MM.1S (cell line): ENCODE measurements around the gene LRRC43.

ENCODE experiments used
- CTCF ChIP-seq: fragments of 300-600 bp; sonication (generic); IDR thresholded peaks from 2 replicates; pipeline ENCODE4 v1.5.1; 2016; ENCODE audit warnings: antibody characterized with exemption, low read length, mixed read lengths
- EZH2phosphoT487 ChIP-seq: fragments of 300-600 bp; sonication (generic); IDR thresholded peaks from 2 replicates; pipeline ENCODE4 v1.6.1; 2018; ENCODE audit warnings: antibody characterized with exemption, low read length

DNA sequence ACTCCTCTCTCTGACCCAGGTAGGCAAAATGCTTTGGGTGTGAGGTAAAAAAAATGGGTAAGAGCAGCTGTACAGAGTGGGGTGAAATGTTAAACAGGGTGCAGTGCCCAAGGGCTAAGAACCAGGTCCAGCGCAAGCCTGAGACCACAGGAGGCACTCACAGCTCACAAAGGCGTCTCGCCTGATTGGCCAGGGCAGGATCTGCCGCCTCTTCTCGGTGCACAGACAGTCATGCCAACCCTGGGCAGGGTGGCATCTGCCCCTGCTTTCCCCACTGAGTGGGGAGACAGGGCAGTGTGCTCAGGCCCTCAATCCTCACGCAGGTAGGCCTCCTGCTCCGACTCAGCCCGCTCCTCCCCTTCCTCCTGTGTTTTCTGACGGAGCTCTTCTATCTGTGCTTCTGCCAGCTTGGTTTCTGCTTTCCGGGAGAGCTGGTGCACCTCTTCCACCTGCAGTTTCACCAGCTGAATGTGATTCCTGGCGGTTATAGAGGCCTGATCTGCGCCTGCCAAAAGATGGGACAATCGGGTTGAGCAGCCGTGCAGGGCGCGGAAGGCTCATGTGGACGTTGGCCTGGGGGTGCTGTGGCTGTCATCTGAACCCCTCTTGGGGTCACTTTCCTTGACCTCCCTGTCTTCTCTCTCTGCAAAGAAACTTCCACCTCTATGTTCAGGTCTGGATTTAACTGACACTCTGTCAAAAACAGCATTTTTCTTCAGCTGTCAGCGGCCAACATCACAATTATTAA lies 25.3 kb downstream of the LRRC43 start:
- TF ChIP-seq CTCF (no peak), EZH2phosphoT487 (no peak)
